ENCODE data around the gene AGAP2. TPM values are rescaled to one million over a fixed set of nuclear protein-coding genes. Genes with fewer than 3 reads are reported as not detected.
"Not testable (repeated sequence)": the region's sequence is repeated elsewhere in the genome, so short reads cannot be mapped to it uniquely, and the experiment has no call there.

Gene AGAP2
- total RNA-seq = 0.20 and 0.22 TPM in 2 replicates

- DNase-seq (ENCODE audit: low read depth in 2 of 2) = no peak
Observed at GRCh38 chr12:57738661-57739237, at the start of gene AGAP2. Gene AGAP2, minus strand, starts transcription at chr12:57738742. Its CDS starts 496 bp downstream, at chr12:57738246.

GRCh38 chr12:57783861-57784260 is 45.3 kb upstream of the AGAP2 start:
- no peak for DNase-seq (ENCODE audit: low read depth in 2 of 2)

- no peak for DNase-seq (ENCODE audit: low read depth in 2 of 2)
Observed at GRCh38 chr12:57783466-57783801, 44.9 kb upstream of the AGAP2 start.

GRCh38 chr12:57782608-57783465 is 44.3 kb upstream of the AGAP2 start, which contains the start of gene TSFM:
Gene TSFM, plus strand, starts transcription at chr12:57782787. Its CDS starts 15 bp downstream, at chr12:57782802.
- DNase-seq (ENCODE audit: low read depth in 2 of 2) = peak; percentile 97 to 98

GRCh38 chr12:57782243-57782607 is 43.7 kb upstream of the AGAP2 start:
- no peak for DNase-seq (ENCODE audit: low read depth in 2 of 2)

GRCh38 chr12:57781801-57782200 is 43.3 kb upstream of the AGAP2 start:
- DNase-seq (ENCODE audit: low read depth in 2 of 2) = no peak

- DNase-seq (ENCODE audit: low read depth in 2 of 2) = no peak
Observed at GRCh38 chr12:57781244-57781643, 42.7 kb upstream of the AGAP2 start.

- DNase-seq (ENCODE audit: low read depth in 2 of 2) = no peak
Observed at GRCh38 chr12:57780284-57780897, 41.8 kb upstream of the AGAP2 start.

- DNase-seq (ENCODE audit: low read depth in 2 of 2) = no peak
Observed at GRCh38 chr12:57779736-57780135, 41.2 kb upstream of the AGAP2 start.

- no peak for DNase-seq (ENCODE audit: low read depth in 2 of 2)
Observed at GRCh38 chr12:57777911-57778310, 39.4 kb upstream of the AGAP2 start.

- no peak for DNase-seq (ENCODE audit: low read depth in 2 of 2)
Observed at GRCh38 chr12:57777367-57777766, 38.8 kb upstream of the AGAP2 start.

GRCh38 chr12:57776247-57776587 is 37.7 kb upstream of the AGAP2 start:
- no peak for DNase-seq (ENCODE audit: low read depth in 2 of 2)

GRCh38 chr12:57775563-57776246 is 37.2 kb upstream of the AGAP2 start:
- no peak for DNase-seq (ENCODE audit: low read depth in 2 of 2)

- no peak for DNase-seq (ENCODE audit: low read depth in 2 of 2)
Observed at GRCh38 chr12:57775044-57775443, 36.5 kb upstream of the AGAP2 start.

GRCh38 chr12:57774634-57775033 is 36.1 kb upstream of the AGAP2 start:
- DNase-seq (ENCODE audit: low read depth in 2 of 2) = not testable (repeated sequence)

- DNase-seq (ENCODE audit: low read depth in 2 of 2) = peak; percentile 37 to 60
Observed at GRCh38 chr12:57772429-57773322, 34.1 kb upstream of the AGAP2 start, which contains the start of gene EEF1AKMT3. Gene EEF1AKMT3, plus strand, starts transcription at chr12:57772614. Its CDS starts 111 bp downstream, at chr12:57772725.

GRCh38 chr12:57771873-57772428 is 33.4 kb upstream of the AGAP2 start, which contains the start of gene METTL1:
Gene METTL1, minus strand, starts transcription at chr12:57772105. Its CDS starts 22 bp downstream, at chr12:57772083.
- DNase-seq (ENCODE audit: low read depth in 2 of 2) = peak; percentile 97 to 98

GRCh38 chr12:57771236-57771872 is 32.8 kb upstream of the AGAP2 start:
- DNase-seq (ENCODE audit: low read depth in 2 of 2) = peak; percentile 90

GRCh38 chr12:57770734-57771133 is 32.2 kb upstream of the AGAP2 start:
- no peak for DNase-seq (ENCODE audit: low read depth in 2 of 2)

GRCh38 chr12:57769594-57769993 is 31.1 kb upstream of the AGAP2 start:
- no peak for DNase-seq (ENCODE audit: low read depth in 2 of 2)

Data from lung microvascular endothelial cell (primary cell).